Myometrial cell (primary cell): ENCODE data around the gene ODF2. TPM values are rescaled to one million over a fixed set of nuclear protein-coding genes. Genes with fewer than 3 reads are reported as not detected.

ENCODE experiments used
- total RNA-seq: library from RNA; depleted of rRNA; stranded (reverse); fragments of >200 nt; gene quantifications from 2 replicates; pipeline ENCODE4 v1.2.3, GENCODE V29; 2015

The ODF2 gene
- 49.6 and 57.4 TPM in 2 replicates for total RNA-seq

DNA sequence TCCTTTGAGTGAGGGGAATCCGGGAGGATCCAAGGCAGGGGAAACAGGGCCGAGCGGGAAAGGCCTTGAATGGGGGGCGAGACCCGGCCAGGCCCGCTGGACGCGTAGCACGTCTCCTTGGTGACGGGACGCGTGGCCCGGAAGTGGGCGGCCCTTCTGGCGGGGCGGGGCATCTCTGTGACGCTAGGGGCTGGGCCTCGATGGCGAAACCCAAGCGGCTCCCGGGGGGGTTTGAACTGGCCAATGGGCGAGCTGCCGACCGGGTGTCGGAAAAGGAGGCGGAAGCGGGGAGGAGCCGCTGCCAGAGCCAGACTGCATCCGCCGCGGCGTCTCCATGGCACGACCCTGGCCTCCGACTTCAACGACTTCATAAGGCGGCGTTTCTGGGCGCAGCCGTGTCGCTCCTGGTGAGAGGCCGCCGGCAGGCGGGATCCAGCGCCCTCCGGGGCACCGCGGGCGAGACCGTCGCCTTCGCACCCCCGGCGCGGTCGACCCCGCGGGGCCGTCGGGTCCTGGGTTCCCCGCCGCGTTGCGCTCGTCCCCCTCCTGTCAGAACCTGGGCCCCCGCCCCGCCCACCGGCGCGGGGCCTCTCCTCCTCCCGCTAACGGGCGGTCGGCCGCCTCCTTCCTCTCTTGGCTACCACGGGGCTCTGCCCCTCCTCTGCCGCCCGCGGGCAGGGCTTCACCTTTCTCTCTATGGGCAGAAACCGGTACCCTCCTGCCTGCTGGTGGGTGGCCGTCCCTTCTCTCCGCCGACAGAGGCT is at the start of gene ODF2:
ODF2 (plus strand) TSS at position 158 of the 764 bp plus-strand sequence; CDS start at position 244, 86 bp downstream.

DNA sequence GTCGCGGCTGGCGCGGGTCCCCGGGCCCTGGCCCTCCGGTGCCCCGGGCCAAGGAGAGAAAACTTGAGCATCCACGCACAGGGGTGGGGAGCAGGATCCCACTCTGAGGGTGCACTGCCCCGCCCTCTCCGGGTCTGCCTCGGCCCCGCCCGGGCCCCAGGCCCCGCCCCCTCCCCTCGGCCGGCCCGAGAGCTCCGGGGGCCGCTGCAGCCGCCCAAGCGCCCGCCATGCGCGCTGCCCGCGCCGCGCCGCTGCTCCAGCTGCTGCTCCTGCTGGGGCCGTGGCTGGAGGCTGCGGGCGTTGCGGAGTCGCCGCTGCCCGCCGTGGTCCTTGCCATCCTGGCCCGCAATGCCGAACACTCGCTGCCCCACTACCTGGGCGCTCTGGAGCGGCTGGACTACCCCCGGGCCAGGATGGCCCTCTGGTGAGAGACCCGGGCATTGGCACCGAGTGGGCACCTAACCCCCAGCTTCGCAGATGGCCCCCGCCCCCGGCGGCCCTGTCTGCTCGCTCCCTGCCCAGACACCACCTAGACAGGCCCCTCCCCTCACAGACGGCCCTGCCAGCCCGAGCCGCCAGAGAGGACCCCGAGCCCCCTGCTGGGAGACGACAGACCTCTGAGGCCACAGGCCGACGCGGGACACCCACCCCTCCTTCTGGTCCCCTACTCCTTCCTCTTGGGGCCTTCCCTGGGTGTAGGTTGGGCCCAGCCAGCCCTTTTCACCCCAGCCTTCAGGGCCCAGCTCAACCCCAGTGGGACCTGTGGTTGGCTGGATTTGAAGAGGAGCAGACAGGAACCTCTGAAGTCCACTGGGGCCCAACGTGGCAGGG is 34.9 kb upstream of the ODF2 start, which contains the start of gene CERCAM:
CERCAM (plus strand) TSS at position 207 of the 831 bp plus-strand sequence; CDS start at position 228, 21 bp downstream.

DNA sequence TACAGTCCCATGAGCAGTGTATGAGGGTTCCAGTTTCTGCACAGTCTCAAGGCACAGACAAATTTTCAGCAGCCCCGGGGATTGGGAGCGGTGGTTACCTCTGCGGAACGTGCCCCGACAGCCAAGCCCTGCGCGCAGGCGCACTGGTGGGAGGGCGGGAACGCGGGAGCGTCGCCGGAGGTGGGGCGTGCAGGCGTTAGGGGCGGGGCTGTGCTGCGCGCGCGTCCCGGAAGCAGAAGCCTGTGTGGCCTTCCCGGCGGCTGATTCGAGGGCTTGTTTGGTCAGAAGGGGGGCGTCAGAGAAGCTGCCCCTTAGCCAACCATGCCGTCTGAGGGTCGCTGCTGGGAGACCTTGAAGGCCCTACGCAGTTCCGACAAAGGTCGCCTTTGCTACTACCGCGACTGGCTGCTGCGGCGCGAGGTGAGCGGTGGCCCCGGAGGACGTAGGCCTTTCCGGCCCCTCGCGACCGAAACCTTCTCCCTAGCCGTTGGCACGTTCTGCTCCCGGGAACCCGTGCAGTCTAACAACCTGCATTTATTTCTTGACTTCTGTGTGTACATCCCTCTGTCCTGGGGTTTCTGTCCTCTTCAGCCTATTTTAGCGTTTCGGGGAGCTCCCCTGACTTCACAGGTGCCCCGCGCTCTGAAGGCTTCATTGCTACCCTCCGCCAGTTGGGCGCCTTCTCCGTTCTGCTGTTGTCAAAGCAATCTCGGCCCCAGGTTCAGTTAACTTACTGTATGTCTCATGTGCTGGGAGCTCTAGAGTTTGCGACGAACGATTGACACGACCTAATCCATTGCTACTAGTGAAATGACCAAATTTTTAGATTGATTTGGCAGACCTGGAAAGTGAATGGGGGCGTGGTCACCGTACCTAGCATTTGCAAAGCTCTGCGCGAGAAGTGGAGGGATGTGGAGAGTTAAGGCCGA is 48.9 kb downstream of the ODF2 start, which contains the start of gene GLE1:
GLE1 (plus strand) TSS at position 235 of the 929 bp plus-strand sequence; CDS start at position 322, 87 bp downstream.

Other genes with a start within 250 kb of the ODF2 start
- gene GOLGA2, start 180.0 kb upstream of the ODF2 start, total RNA-seq = 101 and 105 TPM in 2 replicates
- gene SWI5, start 179.7 kb upstream of the ODF2 start, total RNA-seq = 57.1 and 57.4 TPM in 2 replicates
- gene TRUB2, start 133.6 kb upstream of the ODF2 start, total RNA-seq = 14.0 and 23.9 TPM in 2 replicates
- 51.6 and 57.2 TPM in 2 replicates for gene COQ4, start 133.2 kb upstream of the ODF2 start, total RNA-seq
- 16.1 and 19.9 TPM in 2 replicates for gene SLC27A4, start 115.5 kb upstream of the ODF2 start, total RNA-seq
- 40.6 and 45.3 TPM in 2 replicates for gene URM1, start 84.6 kb upstream of the ODF2 start, total RNA-seq
- 177 and 187 TPM in 2 replicates for gene CERCAM, start 35.1 kb upstream of the ODF2 start, total RNA-seq
- 30.0 and 35.1 TPM in 2 replicates for gene GLE1, start 48.7 kb downstream of the ODF2 start, total RNA-seq
- gene SPTAN1, start 96.6 kb downstream of the ODF2 start, total RNA-seq = 195 and 254 TPM in 2 replicates
- 112 and 139 TPM in 2 replicates for gene DYNC2I2, start 200.8 kb downstream of the ODF2 start, total RNA-seq
- 258 and 367 TPM in 2 replicates for gene SET, start 233.2 kb downstream of the ODF2 start, total RNA-seq
- gene PKN3, start 246.5 kb downstream of the ODF2 start, total RNA-seq = 3.7 and 4.6 TPM in 2 replicates